ENCODE data around the gene SPAG16. TPM values are rescaled to one million over a fixed set of nuclear protein-coding genes. Genes with fewer than 3 reads are reported as not detected.

Gene SPAG16
- total RNA-seq, 1 donor from 2014 or later: 18.7 TPM

DNA sequence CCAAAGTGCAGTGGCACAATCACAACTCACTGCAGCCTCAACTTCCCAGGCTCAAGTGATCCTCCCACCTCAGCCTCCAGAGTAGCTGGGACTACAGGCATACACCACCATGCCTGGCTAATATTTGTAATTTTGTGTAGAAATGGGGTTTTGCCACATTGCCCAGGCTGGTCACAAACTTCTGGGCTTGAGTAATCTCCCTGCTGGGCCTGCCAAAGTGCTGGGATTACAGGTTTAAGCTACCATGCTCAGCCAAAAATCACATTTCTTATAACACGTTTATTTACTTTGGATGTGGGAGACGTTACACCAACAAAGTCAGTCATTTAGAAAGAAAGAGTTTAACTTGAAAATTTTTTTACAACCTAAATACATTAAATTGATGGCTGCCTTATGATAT, 917.6 kb downstream of the SPAG16 start:
- peaks cover 6% of the 10 kb centered on the region for H3K9me3 Mint-ChIP-seq (ENCODE audit: low read depth)
- no peaks in the 10 kb centered on the region for H3K36me3 Mint-ChIP-seq (ENCODE audit: low read depth)
- TF ChIP-seq, protein P1, sequence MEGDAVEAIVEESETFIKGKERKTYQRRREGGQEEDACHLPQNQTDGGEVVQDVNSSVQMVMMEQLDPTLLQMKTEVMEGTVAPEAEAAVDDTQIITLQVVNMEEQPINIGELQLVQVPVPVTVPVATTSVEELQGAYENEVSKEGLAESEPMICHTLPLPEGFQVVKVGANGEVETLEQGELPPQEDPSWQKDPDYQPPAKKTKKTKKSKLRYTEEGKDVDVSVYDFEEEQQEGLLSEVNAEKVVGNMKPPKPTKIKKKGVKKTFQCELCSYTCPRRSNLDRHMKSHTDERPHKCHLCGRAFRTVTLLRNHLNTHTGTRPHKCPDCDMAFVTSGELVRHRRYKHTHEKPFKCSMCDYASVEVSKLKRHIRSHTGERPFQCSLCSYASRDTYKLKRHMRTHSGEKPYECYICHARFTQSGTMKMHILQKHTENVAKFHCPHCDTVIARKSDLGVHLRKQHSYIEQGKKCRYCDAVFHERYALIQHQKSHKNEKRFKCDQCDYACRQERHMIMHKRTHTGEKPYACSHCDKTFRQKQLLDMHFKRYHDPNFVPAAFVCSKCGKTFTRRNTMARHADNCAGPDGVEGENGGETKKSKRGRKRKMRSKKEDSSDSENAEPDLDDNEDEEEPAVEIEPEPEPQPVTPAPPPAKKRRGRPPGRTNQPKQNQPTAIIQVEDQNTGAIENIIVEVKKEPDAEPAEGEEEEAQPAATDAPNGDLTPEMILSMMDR (IDR thresholded peaks at IDR 0.05): no peak
- DNase-seq (ENCODE audit: low spot score): no peak
- H3K4me3 Mint-ChIP-seq (ENCODE audit: unreplicated experiment): no peak overlapping the region
- no peak overlapping the region for H3K27ac Mint-ChIP-seq (ENCODE audit: unreplicated experiment)
- no peaks in the 10 kb centered on the region for H3K27me3 Mint-ChIP-seq (ENCODE audit: low read depth)
- peaks cover 13% of the 10 kb centered on the region for H3K4me1 Mint-ChIP-seq (ENCODE audit: low read depth)

DNA sequence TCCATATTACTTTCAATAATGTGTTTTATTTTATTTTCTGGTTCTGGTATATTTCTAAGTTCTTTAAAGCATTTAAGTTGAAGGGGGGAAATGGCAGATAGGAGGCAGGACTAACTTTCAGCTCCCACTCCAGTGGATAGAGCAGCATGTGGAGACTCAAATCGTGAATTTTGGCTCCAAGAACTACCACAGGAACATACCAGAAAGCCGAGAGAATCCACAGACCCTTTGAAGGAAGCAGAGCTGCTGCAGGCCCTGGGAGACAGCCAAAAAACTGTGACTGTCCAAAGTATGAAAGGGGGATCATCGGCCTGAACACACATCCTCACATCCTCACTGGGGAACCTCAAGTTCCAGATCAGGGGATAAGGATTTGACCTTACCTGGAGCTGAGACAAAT, 919.0 kb downstream of the SPAG16 start:
- peaks cover 13% of the 10 kb centered on the region for H3K4me1 Mint-ChIP-seq (ENCODE audit: low read depth)
- peak overlapping the region; percentile 63 for H3K27ac Mint-ChIP-seq (ENCODE audit: unreplicated experiment)
- TF ChIP-seq, protein P1 (IDR thresholded peaks at IDR 0.05): no peak
- no peaks in the 10 kb centered on the region for H3K36me3 Mint-ChIP-seq (ENCODE audit: low read depth)
- no peaks in the 10 kb centered on the region for H3K27me3 Mint-ChIP-seq (ENCODE audit: low read depth)
- DNase-seq (ENCODE audit: low spot score): no peak
- H3K4me3 Mint-ChIP-seq (ENCODE audit: unreplicated experiment): no peak overlapping the region
- peaks cover 6% of the 10 kb centered on the region for H3K9me3 Mint-ChIP-seq (ENCODE audit: low read depth)

DNA sequence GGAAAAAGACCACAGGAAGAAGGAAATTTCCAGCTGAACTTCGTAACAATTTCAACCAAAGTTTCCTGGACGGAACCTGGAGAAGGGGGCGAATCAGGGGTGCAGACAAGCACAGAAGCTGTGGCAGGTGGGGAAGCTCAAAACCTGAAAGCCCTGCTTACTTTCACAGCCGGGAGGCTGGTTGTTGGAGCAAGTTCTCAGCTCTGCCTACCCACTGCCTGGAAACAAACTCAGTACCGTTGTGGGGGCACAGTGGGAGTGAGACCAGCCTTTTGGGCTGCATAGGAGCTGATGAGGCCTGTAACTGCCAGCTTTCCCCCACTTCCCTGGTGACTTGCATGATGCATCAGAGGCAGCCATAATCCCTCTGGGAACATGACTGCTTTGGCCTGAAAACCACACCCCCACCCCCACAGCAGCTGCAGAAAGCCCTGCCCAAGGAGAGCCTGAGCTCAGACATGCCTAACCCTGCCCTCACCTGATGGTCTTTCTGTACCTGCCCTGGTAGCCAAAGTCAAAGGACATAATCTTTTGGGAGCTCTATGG, 919.6 kb downstream of the SPAG16 start:
- DNase-seq (ENCODE audit: low spot score): no peak
- no peaks in the 10 kb centered on the region for H3K36me3 Mint-ChIP-seq (ENCODE audit: low read depth)
- peak overlapping the region; percentile 2 for H3K27ac Mint-ChIP-seq (ENCODE audit: unreplicated experiment)
- peaks cover 13% of the 10 kb centered on the region for H3K4me1 Mint-ChIP-seq (ENCODE audit: low read depth)
- H3K27me3 Mint-ChIP-seq (ENCODE audit: low read depth): no peaks in the 10 kb centered on the region
- TF ChIP-seq, protein P1 (IDR thresholded peaks at IDR 0.05): no peak
- no peak overlapping the region for H3K4me3 Mint-ChIP-seq (ENCODE audit: unreplicated experiment)
- peaks cover 6% of the 10 kb centered on the region for H3K9me3 Mint-ChIP-seq (ENCODE audit: low read depth)

DNA sequence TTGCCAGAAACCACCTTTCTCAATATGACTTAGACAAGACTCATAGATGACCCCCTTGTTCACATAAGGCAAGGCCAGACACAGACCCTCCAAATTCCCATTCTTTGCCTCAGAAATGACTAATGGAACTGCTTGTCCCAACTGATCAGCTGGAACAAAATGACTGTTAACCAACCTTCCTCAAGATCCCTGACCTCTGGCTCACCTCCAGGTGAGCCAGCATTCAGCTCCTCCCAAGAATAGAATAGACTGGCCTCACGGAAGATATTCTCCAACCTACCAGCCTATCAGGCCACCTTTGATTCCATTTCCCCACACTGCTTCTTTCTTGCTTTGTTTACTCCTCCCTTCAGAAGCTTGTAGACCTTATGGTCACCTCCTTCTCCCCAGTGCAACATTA, 930.8 kb downstream of the SPAG16 start:
- Mint-ChIP-seq H3K4me3 (ENCODE audit: unreplicated experiment) (no peak overlapping the region), H3K27me3 (ENCODE audit: low read depth) (no peaks in the 10 kb centered on the region), H3K4me1 (ENCODE audit: low read depth) (no peaks in the 10 kb centered on the region), H3K36me3 (ENCODE audit: low read depth) (no peaks in the 10 kb centered on the region), H3K27ac (ENCODE audit: unreplicated experiment) (no peak overlapping the region), H3K9me3 (ENCODE audit: low read depth) (no peaks in the 10 kb centered on the region)
- TF ChIP-seq, protein P1 (IDR thresholded peaks at IDR 0.05): no peak
- no peak for DNase-seq (ENCODE audit: low spot score)

DNA sequence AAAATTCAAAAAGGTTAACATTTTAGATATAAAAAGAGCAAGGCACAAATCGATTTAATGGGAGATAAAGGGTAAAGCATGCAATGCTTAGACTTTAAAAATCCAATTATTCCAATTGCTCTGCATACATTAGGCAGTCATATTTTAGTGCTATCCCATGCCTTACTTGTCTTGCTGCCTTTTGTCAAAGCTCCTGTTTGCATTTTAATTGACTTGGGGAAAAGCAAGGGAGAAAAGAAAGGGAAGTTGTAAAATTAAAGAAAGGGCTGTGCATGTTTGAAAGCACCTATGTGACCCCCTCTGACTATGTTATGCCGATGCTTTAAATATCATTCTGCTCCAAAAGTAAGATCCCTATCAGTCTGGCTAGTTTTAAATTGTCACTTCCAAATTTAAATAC, 932.9 kb downstream of the SPAG16 start:
- Mint-ChIP-seq H3K4me3 (ENCODE audit: unreplicated experiment) (no peak overlapping the region), H3K36me3 (ENCODE audit: low read depth) (no peaks in the 10 kb centered on the region), H3K27ac (ENCODE audit: unreplicated experiment) (no peak overlapping the region), H3K9me3 (ENCODE audit: low read depth) (no peaks in the 10 kb centered on the region), H3K4me1 (ENCODE audit: low read depth) (peaks cover 9% of the 10 kb centered on the region), H3K27me3 (ENCODE audit: low read depth) (no peaks in the 10 kb centered on the region)
- DNase-seq (ENCODE audit: low spot score): no peak
- TF ChIP-seq, protein P1 (IDR thresholded peaks at IDR 0.05): no peak
